IMR-90 (cell line): ENCODE results near the gene NPPB. TPM values are rescaled to one million over a fixed set of nuclear protein-coding genes. Genes with fewer than 3 reads are reported as not detected.

Source experiments
- ATAC-seq: fragments of 200-7000 bp; cut with Tn5 transposase; 2 replicates; pipeline ENCODE4 v1.9.1; 2020; ENCODE audit warnings: low read depth, mild to moderate bottlenecking, moderate library complexity
- BruUV-seq: library from RNA; stranded (reverse); fragments of 400-500 nt; replicated peaks from 2 replicates; lab custom pipeline; 2021; lab: Mats Ljungman, UMichigan
- CTCF ChIA-PET: fragments of 300-600 bp; formaldehyde crosslinking; extraction: SDS; loops from one replicate; lab custom pipeline; 2021; ENCODE audit warnings: antibody characterized with exemption; lab: Yijun Ruan, JAX
- POLR2A ChIA-PET: fragments of 300-600 bp; sonication (Branson Sonifier 250); formaldehyde crosslinking; loops from one replicate; lab custom pipeline; 2022; ENCODE audit warnings: antibody characterized with exemption; ENCODE audit not compliant: unreplicated experiment; lab: Charles Lee
- DNase-seq: peaks from one replicate; pipeline ENCODE4 v3.0.0; 2013
- H2AFZ ChIP-seq: replicated peaks from 2 replicates; pipeline ENCODE3; 2013; ENCODE audit warnings: low read length, mild to moderate bottlenecking; ENCODE audit not compliant: poor library complexity
- H2AK5ac ChIP-seq: 2 replicates; pipeline ENCODE4 v1.6.1; 2013; ENCODE audit warnings: low read depth, low read length, inconsistent platforms
- H2AK9ac ChIP-seq: replicated peaks from 2 replicates; pipeline ENCODE3; 2013; ENCODE audit warnings: mild to moderate bottlenecking, low read depth, low read length, moderate library complexity; ENCODE audit not compliant: poor library complexity
- H2BK120ac ChIP-seq: 2 replicates; pipeline ENCODE4 v1.6.1; 2013; ENCODE audit warnings: low read depth, low read length, inconsistent platforms
- H2BK15ac ChIP-seq: 3 replicates; pipeline ENCODE4 v1.6.1; 2013; ENCODE audit warnings: low read depth, low read length, inconsistent platforms
- H2BK20ac ChIP-seq: 2 replicates; pipeline ENCODE4 v1.6.1; 2013; ENCODE audit warnings: low read depth, mild to moderate bottlenecking, inconsistent platforms, low read length, moderate library complexity
- H2BK5ac ChIP-seq: 2 replicates; pipeline ENCODE4 v1.6.1; 2013; ENCODE audit warnings: mild to moderate bottlenecking, low read depth, low read length, inconsistent platforms; ENCODE audit not compliant: poor library complexity, severe bottlenecking
- H3K14ac ChIP-seq: replicated peaks from 2 replicates; pipeline ENCODE4 v1.6.1; 2013; ENCODE audit warnings: low read depth, low read length, inconsistent platforms
- H3K18ac ChIP-seq: 2 replicates; pipeline ENCODE4 v1.6.1; 2013; ENCODE audit warnings: low read depth, low read length, control low read depth
- H3K23ac ChIP-seq: 2 replicates; pipeline ENCODE4 v1.6.1; 2013; ENCODE audit warnings: low read depth, low read length, inconsistent platforms
- H3K27ac ChIP-seq: 2 replicates; pipeline ENCODE4 v1.5.1; 2013; ENCODE audit warnings: mild to moderate bottlenecking, control low read depth, low read length; ENCODE audit not compliant: insufficient read depth
- H3K27me3 ChIP-seq: 2 replicates; pipeline ENCODE4 v1.6.1; 2013; ENCODE audit warnings: low read length; ENCODE audit not compliant: control insufficient read depth, insufficient read depth
- H3K36me3 ChIP-seq: 2 replicates; pipeline ENCODE4 v1.6.1; 2013; ENCODE audit warnings: low read length, mixed read lengths; ENCODE audit not compliant: control insufficient read depth, insufficient read depth
- H3K4ac ChIP-seq: 2 replicates; pipeline ENCODE4 v1.6.1; 2013; ENCODE audit warnings: low read depth, low read length, inconsistent platforms
- H3K4me1 ChIP-seq: 2 replicates; pipeline ENCODE4 v1.6.1; 2013; ENCODE audit warnings: low read length, mixed read lengths; ENCODE audit not compliant: control insufficient read depth, insufficient read depth
- H3K4me2 ChIP-seq: 2 replicates; pipeline ENCODE4 v1.6.1; 2013; ENCODE audit warnings: low read depth, mild to moderate bottlenecking, control low read depth, low read length, moderate library complexity
- H3K4me3 ChIP-seq: 2 replicates; pipeline ENCODE4 v1.5.1; 2013; ENCODE audit warnings: low read depth, mild to moderate bottlenecking, control low read depth, low read length, moderate library complexity; ENCODE audit not compliant: insufficient read depth
- H3K56ac ChIP-seq: 2 replicates; pipeline ENCODE4 v1.6.1; 2013; ENCODE audit warnings: low read length, inconsistent platforms; ENCODE audit not compliant: insufficient read depth; ENCODE audit errors: extremely low read depth
- H3K79me1 ChIP-seq, 2 experiments: 2 replicates each; pipeline ENCODE4 v1.6.1; 2013; ENCODE audit warnings: low read length in 2 of 2, inconsistent platforms in 1 of 2, low read depth in 1 of 2
- H3K9ac ChIP-seq: 2 replicates; pipeline ENCODE4 v1.6.1; 2013; ENCODE audit warnings: low read depth, low read length, control low read depth
- H3K9me1 ChIP-seq: 2 replicates; pipeline ENCODE4 v1.6.1; 2013; ENCODE audit warnings: low read length, inconsistent platforms; ENCODE audit not compliant: insufficient read depth
- H3K9me3 ChIP-seq: 2 replicates; pipeline ENCODE4 v1.6.1; 2013; ENCODE audit warnings: low read length; ENCODE audit not compliant: control insufficient read depth, insufficient read depth
- H4K20me1 ChIP-seq: 2 replicates; pipeline ENCODE4 v1.6.1; 2013; ENCODE audit warnings: low read length, inconsistent platforms; ENCODE audit not compliant: insufficient read depth
- H4K5ac ChIP-seq: 2 replicates; pipeline ENCODE4 v1.6.1; 2013; ENCODE audit warnings: mild to moderate bottlenecking, low read depth, low read length, control low read depth
- H4K8ac ChIP-seq, 2 experiments: 2 replicates each; pipeline ENCODE4 v1.6.1; 2013; ENCODE audit warnings: low read depth in 2 of 2, low read length in 2 of 2, control low read depth in 1 of 2, inconsistent platforms in 1 of 2
- H4K91ac ChIP-seq: 2 replicates; pipeline ENCODE4 v1.6.1; 2013; ENCODE audit warnings: low read depth, low read length, inconsistent platforms; ENCODE audit not compliant: insufficient read depth
- BHLHE40 ChIP-seq: fragments of 150-350 bp; IDR thresholded peaks from 2 replicates; pipeline ENCODE4 v1.6.1; 2016; ENCODE audit warnings: mild to moderate bottlenecking, low read depth, low read length
- CEBPB ChIP-seq: IDR thresholded peaks from 2 replicates; pipeline ENCODE4 v1.6.1; 2012; ENCODE audit warnings: low read depth, low read length, improper control_type of control experiment
- CHD1 ChIP-seq: IDR thresholded peaks from 2 replicates; pipeline ENCODE4 v1.6.1; 2012; ENCODE audit warnings: low read depth, low read length, improper control_type of control experiment
- ELK1 ChIP-seq: fragments of 150-350 bp; IDR thresholded peaks from 2 replicates; pipeline ENCODE4 v1.6.1; 2016; ENCODE audit warnings: low read depth, mild to moderate bottlenecking, low read length, moderate library complexity, borderline replicate concordance
- FOS ChIP-seq: fragments of 150-350 bp; IDR thresholded peaks from 2 replicates; pipeline ENCODE4 v1.6.1; 2016; ENCODE audit warnings: low read depth, low read length
- MAFK ChIP-seq: IDR thresholded peaks from 2 replicates; pipeline ENCODE4 v1.6.1; 2012; ENCODE audit warnings: low read depth, low read length, improper control_type of control experiment
- MAZ ChIP-seq: IDR thresholded peaks from 2 replicates; pipeline ENCODE4 v1.6.1; 2012; ENCODE audit warnings: low read depth, mild to moderate bottlenecking, low read length, improper control_type of control experiment, moderate library complexity, borderline replicate concordance
- POLR2A ChIP-seq: IDR thresholded peaks from 2 replicates; pipeline ENCODE4 v1.6.1; 2012; ENCODE audit warnings: mild to moderate bottlenecking, low read depth, low read length
- RAD21 ChIP-seq: IDR thresholded peaks from 2 replicates; pipeline ENCODE4 v1.6.1; 2012; ENCODE audit warnings: low read length, improper control_type of control experiment
- RCOR1 ChIP-seq: IDR thresholded peaks from 2 replicates; pipeline ENCODE4 v1.6.1; 2012; ENCODE audit warnings: mild to moderate bottlenecking, low read length, improper control_type of control experiment; ENCODE audit not compliant: insufficient replicate concordance
- RFX5 ChIP-seq: IDR thresholded peaks from 2 replicates; pipeline ENCODE4 v1.8.0; 2012; ENCODE audit warnings: low read depth, mild to moderate bottlenecking, low read length, moderate library complexity
- WGBS, 2 experiments: methylation state at CpG; one replicate each; pipeline versions ENCODE4 v1.1.5 to v1.1.7; 2013; ENCODE audit warnings: missing lambda C conversion rate in 2 of 2; ENCODE audit not compliant: insufficient read length in 1 of 2; ENCODE audit errors: extremely low coverage in 2 of 2; 5-methylcytosine and 5-hydroxymethylcytosine counted together
- dilution Hi-C: fragments of 300-500 bp; cut with HindIII; formaldehyde crosslinking; loops from one replicate; pipeline ENCODE4 v1.14.3; 2018; ENCODE audit warnings: low sequenced_read_pairs; ENCODE audit not compliant: unreplicated experiment
- in situ Hi-C: fragments of 300-500 bp; cut with MboI; formaldehyde crosslinking; loops from 3 replicates; pipeline ENCODE4 v1.14.3; 2019; ENCODE audit warnings: low sequenced_read_pairs, inconsistent platforms, mixed read lengths
- intact Hi-C: fragments of 100-400 bp; cut with micrococcal nuclease; formaldehyde crosslinking; loops from 2 replicates; pipeline ENCODE4 v1.10.0; 2022
- polyA plus RNA-seq, 3 experiments: library from polyadenylated mRNA; depleted of rRNA; stranded (reverse); fragments of >200 nt; gene quantifications; 2 replicates each; pipeline ENCODE4 v1.2.3, GENCODE V29; 2012; ENCODE audit warnings: low replicate concordance in 1 of 3
- total RNA-seq: library from RNA; depleted of rRNA; stranded (reverse); fragments of >200 nt; gene quantifications from 2 replicates; pipeline ENCODE4 v1.2.3, GENCODE V29; 2012
- TF ChIP-seq, protein P1 (sequence below): fragments of 150-350 bp; IDR thresholded peaks from 2 replicates; pipeline ENCODE4 v1.6.1; 2017; ENCODE audit warnings: mild to moderate bottlenecking, antibody characterized with exemption, low read length, low read depth
- TF ChIP-seq, protein P2 (sequence below): conservative IDR thresholded peaks from 2 replicates; pipeline ENCODE4 v1.5.1; 2012; ENCODE audit warnings: mild to moderate bottlenecking, low read depth, low read length, improper control_type of control experiment

Gene NPPB
- total and polyA plus RNA-seq, 2 of the 4 experiments (the other 2 are of a cell fraction), result not detected

DNA sequence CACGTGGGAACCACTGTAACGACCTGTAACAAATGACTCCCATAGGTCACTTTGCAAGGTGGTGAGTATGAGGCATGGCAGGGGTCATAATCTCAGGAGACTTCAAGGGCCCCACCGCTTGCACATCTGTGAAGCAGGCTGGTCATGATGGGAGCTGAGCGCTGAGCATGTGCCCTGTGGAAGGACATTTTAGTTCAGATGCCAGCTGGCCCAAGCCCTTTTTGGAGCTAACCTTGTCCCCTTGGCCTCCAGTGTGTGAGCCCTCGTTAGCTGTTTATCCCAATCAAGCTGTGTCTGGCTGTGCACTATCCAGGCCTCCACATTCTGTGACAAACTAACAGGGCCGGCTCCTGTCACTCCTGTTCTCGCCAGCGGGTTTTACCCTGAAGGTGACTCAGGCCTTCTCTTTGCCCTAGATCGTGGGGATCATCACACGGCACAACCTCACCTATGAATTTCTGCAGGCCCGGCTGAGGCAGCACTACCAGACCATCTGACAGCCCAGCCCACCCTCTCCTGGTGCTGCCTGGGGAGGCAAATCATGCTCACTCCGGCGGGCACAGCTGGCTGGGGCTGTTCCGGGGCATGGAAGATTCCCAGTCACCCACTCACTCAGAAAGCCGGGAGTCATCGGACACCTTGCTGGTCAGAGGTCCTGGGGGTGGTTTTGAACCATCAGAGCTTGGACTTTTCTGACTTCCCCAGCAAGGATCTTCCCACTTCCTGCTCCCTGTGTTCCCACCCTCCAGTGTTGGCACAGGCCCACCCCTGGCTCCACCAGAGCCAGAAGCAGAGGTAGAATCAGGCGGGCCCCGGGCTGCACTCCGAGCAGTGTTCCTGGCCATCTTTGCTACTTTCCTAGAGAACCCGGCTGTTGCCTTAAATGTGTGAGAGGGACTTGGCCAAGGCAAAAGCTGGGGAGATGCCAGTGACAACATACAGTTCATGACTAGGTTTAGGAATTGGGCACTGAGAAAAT, 18.7 kb downstream of the NPPB start:
- CTCF ChIA-PET, result interaction anchor here (0.6 to 0.7 kb wide), 2 partner anchors 32 to 68 kb away, joined by 3 read pairs; no protein-coding TSS in a partner anchor
- DNase-seq, result no peak

More for the DNA sequence above, 18.7 kb downstream of the NPPB start:
- Histone ChIP-seq H2BK20ac (no peak overlapping the region), H3K79me1 (no peaks in the 10 kb centered on the region), H3K56ac (no peak overlapping the region), H4K91ac (no peak overlapping the region), H2AK5ac (no peak overlapping the region), H2BK5ac (no peak overlapping the region), H3K9ac (no peak overlapping the region), H2AFZ (no peak overlapping the region), H3K4ac (no peak overlapping the region), H3K14ac (no peak overlapping the region), H3K23ac (no peak overlapping the region), H3K36me3 (peaks cover 72% of the 10 kb centered on the region), H3K4me1 (peaks cover 2% of the 10 kb centered on the region; the same call in 1 of the 2 replicates), H4K20me1 (peaks cover 10% of the 10 kb centered on the region; the same call in 1 of the 2 replicates), H3K4me2 (no peak overlapping the region), H4K5ac (no peak overlapping the region), H2BK15ac (no peak overlapping the region), H2AK9ac (peak overlapping the region; percentile 9), H3K18ac (no peak overlapping the region), H3K9me3 (no peaks in the 10 kb centered on the region), H2BK120ac (no peak overlapping the region), H3K27me3 (no peaks in the 10 kb centered on the region), H3K27ac (no peak overlapping the region), H4K8ac (no peak overlapping the region), H3K4me3 (no peak overlapping the region), H3K9me1 (peaks cover 7% of the 10 kb centered on the region; the same call in 1 of the 2 replicates)
- in situ Hi-C loops (loop anchor here (5.0 kb wide), 1 partner anchor 57 kb away; no protein-coding TSS in a partner anchor), intact Hi-C loops (no loop called here), dilution Hi-C loops (no loop called here)
- POLR2A ChIA-PET, result interaction anchor here (1.2 kb wide), 1 partner anchor 68 kb away, joined by 3 read pairs; no protein-coding TSS in a partner anchor
- WGBS, 2 experiments, result 95% methylated on average over 11 of the region's 20 CpGs; no CpG with 5 or more reads in 1 of the 2 experiments
- no TSS peak for BruUV-seq
- TF ChIP-seq, protein P1, sequence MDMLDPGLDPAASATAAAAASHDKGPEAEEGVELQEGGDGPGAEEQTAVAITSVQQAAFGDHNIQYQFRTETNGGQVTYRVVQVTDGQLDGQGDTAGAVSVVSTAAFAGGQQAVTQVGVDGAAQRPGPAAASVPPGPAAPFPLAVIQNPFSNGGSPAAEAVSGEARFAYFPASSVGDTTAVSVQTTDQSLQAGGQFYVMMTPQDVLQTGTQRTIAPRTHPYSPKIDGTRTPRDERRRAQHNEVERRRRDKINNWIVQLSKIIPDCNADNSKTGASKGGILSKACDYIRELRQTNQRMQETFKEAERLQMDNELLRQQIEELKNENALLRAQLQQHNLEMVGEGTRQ, result no peak
- no peak for TF ChIP-seq BHLHE40
- TF ChIP-seq, protein P2, sequence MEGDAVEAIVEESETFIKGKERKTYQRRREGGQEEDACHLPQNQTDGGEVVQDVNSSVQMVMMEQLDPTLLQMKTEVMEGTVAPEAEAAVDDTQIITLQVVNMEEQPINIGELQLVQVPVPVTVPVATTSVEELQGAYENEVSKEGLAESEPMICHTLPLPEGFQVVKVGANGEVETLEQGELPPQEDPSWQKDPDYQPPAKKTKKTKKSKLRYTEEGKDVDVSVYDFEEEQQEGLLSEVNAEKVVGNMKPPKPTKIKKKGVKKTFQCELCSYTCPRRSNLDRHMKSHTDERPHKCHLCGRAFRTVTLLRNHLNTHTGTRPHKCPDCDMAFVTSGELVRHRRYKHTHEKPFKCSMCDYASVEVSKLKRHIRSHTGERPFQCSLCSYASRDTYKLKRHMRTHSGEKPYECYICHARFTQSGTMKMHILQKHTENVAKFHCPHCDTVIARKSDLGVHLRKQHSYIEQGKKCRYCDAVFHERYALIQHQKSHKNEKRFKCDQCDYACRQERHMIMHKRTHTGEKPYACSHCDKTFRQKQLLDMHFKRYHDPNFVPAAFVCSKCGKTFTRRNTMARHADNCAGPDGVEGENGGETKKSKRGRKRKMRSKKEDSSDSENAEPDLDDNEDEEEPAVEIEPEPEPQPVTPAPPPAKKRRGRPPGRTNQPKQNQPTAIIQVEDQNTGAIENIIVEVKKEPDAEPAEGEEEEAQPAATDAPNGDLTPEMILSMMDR, result no peak
- TF ChIP-seq ELK1, result no peak
- no peak for TF ChIP-seq RCOR1
- TF ChIP-seq MAZ, result no peak
- no peak for TF ChIP-seq POLR2A
- TF ChIP-seq MAFK, result no peak
- no peak for TF ChIP-seq RFX5
- TF ChIP-seq CEBPB, result no peak
- TF ChIP-seq CHD1, result no peak
- no peak for TF ChIP-seq FOS
- TF ChIP-seq RAD21, result no peak
- no peak for ATAC-seq
